Mucosa of descending colon (tissue), 3 donors: ENCODE data around the gene PTPRT. TPM values are rescaled to one million over a fixed set of nuclear protein-coding genes. Genes with fewer than 3 reads are reported as not detected.

ENCODE experiments used
- ATAC-seq: fragments of 200-7000 bp; cut with Tn5 transposase; one replicate; pipeline ENCODE4 v1.9.1; 2020; ENCODE audit warnings: mild to moderate bottlenecking, moderate library complexity
- DNase-seq, 3 donors: peaks; one replicate each; pipeline ENCODE4 v3.0.0-alpha.2; 2020
- H3K36me3 ChIP-seq: fragments of 200-600 bp; one replicate; pipeline ENCODE4 v1.8.0; 2021; ENCODE audit warnings: low read depth, mild to moderate bottlenecking
- H3K4me1 ChIP-seq: fragments of 200-600 bp; one replicate; pipeline ENCODE4 v1.8.0; 2021; ENCODE audit warnings: low read depth, mild to moderate bottlenecking
- H3K4me3 ChIP-seq: fragments of 200-600 bp; one replicate; pipeline ENCODE4 v1.8.0; 2021; ENCODE audit warnings: mild to moderate bottlenecking
- H3K9me3 ChIP-seq: fragments of 200-600 bp; one replicate; pipeline ENCODE4 v1.8.0; 2021; ENCODE audit warnings: mild to moderate bottlenecking
- CTCF ChIP-seq: fragments of 200-600 bp; IDR thresholded peaks from one replicate; pipeline ENCODE4 v1.8.0; 2022; ENCODE audit warnings: antibody characterized with exemption, mild to moderate bottlenecking
- intact Hi-C, 2 donors: fragments of 100-400 bp; cut with DNase I in 1 of 2; cut with micrococcal nuclease in 1 of 2; formaldehyde crosslinking; loops; one replicate each; pipeline versions ENCODE4 v1.11.0 to v1.11.1; 2022; cut with DNase I, micrococcal nuclease
- total RNA-seq, 3 donors: library from RNA; stranded (reverse); fragmentation: NEBNext Ultra II Directional in 2 of 3; extraction: Animal tissue kit (Norgen Biotek cat#: 25700) in 2 of 3; gene quantifications; one replicate each; pipeline versions ENCODE4 v1.2.1 to v1.2.4, GENCODE V29; 2021 to 2023
- donor health status: DM: no; HTN: no; CAD: no; lungs with moderate emphysema.
- donor health status: DM: no; HTN: no; CAD: no.
- donor health status: DM: no; HTN: yes; CAD: no.

The PTPRT gene
- total RNA-seq, 3 donors from 2014 or later = 0.19 to 0.43 (median 0.38) TPM

GRCh38 chr20:42179768-42180167 lies 1009.9 kb downstream of the PTPRT start:
- no peak for TF ChIP-seq CTCF
- H3K4me3 ChIP-seq = no peak overlapping the region
- intact Hi-C loops = no loop called here
- no peaks in the 10 kb centered on the region for H3K9me3 ChIP-seq
- ATAC-seq (no peak), DNase-seq (peak in 1 of 3 donors; percentile 2)
- H3K4me1 ChIP-seq = no peaks in the 10 kb centered on the region
- no peaks in the 10 kb centered on the region for H3K36me3 ChIP-seq

- no peak for TF ChIP-seq CTCF
- no peak for ATAC-seq
- H3K36me3 ChIP-seq = no peaks in the 10 kb centered on the region
- H3K9me3 ChIP-seq = no peaks in the 10 kb centered on the region
- intact Hi-C loops = no loop called here
- no peak for DNase-seq
- H3K4me3 ChIP-seq = no peak overlapping the region
- no peaks in the 10 kb centered on the region for H3K4me1 ChIP-seq
Measured at GRCh38 chr20:42173440-42173839, 1016.3 kb downstream of the PTPRT start.

GRCh38 chr20:42164121-42164890 lies 1025.4 kb downstream of the PTPRT start:
- intact Hi-C loops = no loop called here
- no peak for TF ChIP-seq CTCF

GRCh38 chr20:42161228-42161829 lies 1028.4 kb downstream of the PTPRT start:
- ATAC-seq = no peak
- TF ChIP-seq CTCF = no peak

More at GRCh38 chr20:42164121-42164890, 1025.4 kb downstream of the PTPRT start:
- Histone ChIP-seq H3K9me3 (no peaks in the 10 kb centered on the region), H3K36me3 (no peaks in the 10 kb centered on the region), H3K4me1 (no peaks in the 10 kb centered on the region), H3K4me3 (no peak overlapping the region)
- DNase-seq (no peak), ATAC-seq (no peak)

GRCh38 chr20:42159808-42160207 lies 1029.9 kb downstream of the PTPRT start:
- Histone ChIP-seq H3K36me3 (no peaks in the 10 kb centered on the region), H3K9me3 (no peaks in the 10 kb centered on the region), H3K4me3 (no peak overlapping the region), H3K4me1 (no peaks in the 10 kb centered on the region)
- ATAC-seq (no peak), DNase-seq (no peak)
- no peak for TF ChIP-seq CTCF
- intact Hi-C loops = no loop called here

More at GRCh38 chr20:42161228-42161829, 1028.4 kb downstream of the PTPRT start:
- no peak overlapping the region for H3K4me3 ChIP-seq
- intact Hi-C loops = no loop called here
- DNase-seq = no peak
- H3K4me1 ChIP-seq = no peaks in the 10 kb centered on the region
- no peaks in the 10 kb centered on the region for H3K36me3 ChIP-seq
- no peaks in the 10 kb centered on the region for H3K9me3 ChIP-seq
